ENCODE data around the gene PACSIN1. TPM values are rescaled to one million over a fixed set of nuclear protein-coding genes. Genes with fewer than 3 reads are reported as not detected.

Gene PACSIN1
- polyA plus RNA-seq, 1 donor from 2014 or later = 3.1 TPM

- Histone ChIP-seq H3K4me2 (ENCODE audit: low read length) (no peak overlapping the region), H3K36me3 (ENCODE audit: insufficient read depth, low read length) (no peaks in the 10 kb centered on the region), H3K9me2 (ENCODE audit: insufficient read depth, low read length) (no peaks in the 10 kb centered on the region), H3K27me3 (ENCODE audit: insufficient read depth, low read depth, low read length) (no peaks in the 10 kb centered on the region), H3F3A (ENCODE audit: insufficient read depth, low read length, poor library complexity, severe bottlenecking) (no peaks in the 10 kb centered on the region), H3K27ac (ENCODE audit: low read length) (no peak overlapping the region), H3K79me2 (replicated peaks; ENCODE audit: insufficient read depth, low read length) (no peaks in the 10 kb centered on the region), H3K9ac (ENCODE audit: low read length) (no peak overlapping the region), H4K20me1 (ENCODE audit: insufficient read depth) (no peaks in the 10 kb centered on the region), H3K4me3 (ENCODE audit: low read length) (no peak overlapping the region), H2AFZ (ENCODE audit: low read depth, low read length) (no peak overlapping the region), H3K9me3 (ENCODE audit: low read length) (no peaks in the 10 kb centered on the region)
- TF ChIP-seq REST (IDR thresholded peaks at IDR 0.05; ENCODE audit: borderline replicate concordance) (no peak), EZH2 (IDR thresholded peaks at IDR 0.05; ENCODE audit: borderline replicate concordance, insufficient read depth, low read length, poor library complexity, severe bottlenecking) (no peak), TAF1 (IDR thresholded peaks at IDR 0.05; ENCODE audit: low read depth) (no peak), RAD21 (conservative IDR thresholded peaks at IDR 0.05) (no peak), CTCF (IDR thresholded peaks at IDR 0.05; ENCODE audit: poor library complexity, severe bottlenecking) (no peak), EP300 (conservative IDR thresholded peaks at IDR 0.05; ENCODE audit: poor library complexity, severe bottlenecking) (no peak), MXI1 (conservative IDR thresholded peaks at IDR 0.05; ENCODE audit: poor library complexity, severe bottlenecking) (no peak), SMC3 (conservative IDR thresholded peaks at IDR 0.05; ENCODE audit: poor library complexity) (no peak)
Measured at GRCh38 chr6:34556493-34556892, 90.6 kb downstream of the PACSIN1 start.

- no peaks in the 10 kb centered on the region for H3F3A ChIP-seq (ENCODE audit: insufficient read depth, low read length, poor library complexity, severe bottlenecking)
- no peaks in the 10 kb centered on the region for H4K20me1 ChIP-seq (ENCODE audit: insufficient read depth)
Measured at GRCh38 chr6:34557228-34557627, 91.4 kb downstream of the PACSIN1 start.

More at GRCh38 chr6:34557228-34557627, 91.4 kb downstream of the PACSIN1 start:
- Histone ChIP-seq H3K4me2 (ENCODE audit: low read length) (no peak overlapping the region), H3K4me3 (ENCODE audit: low read length) (no peak overlapping the region), H3K9me2 (ENCODE audit: insufficient read depth, low read length) (no peaks in the 10 kb centered on the region), H3K9ac (ENCODE audit: low read length) (no peak overlapping the region), H2AFZ (ENCODE audit: low read depth, low read length) (no peak overlapping the region), H3K36me3 (ENCODE audit: insufficient read depth, low read length) (no peaks in the 10 kb centered on the region), H3K27ac (ENCODE audit: low read length) (no peak overlapping the region), H3K9me3 (ENCODE audit: low read length) (no peaks in the 10 kb centered on the region), H3K79me2 (replicated peaks; ENCODE audit: insufficient read depth, low read length) (no peaks in the 10 kb centered on the region), H3K27me3 (ENCODE audit: insufficient read depth, low read depth, low read length) (no peaks in the 10 kb centered on the region)
- TF ChIP-seq EP300 (conservative IDR thresholded peaks at IDR 0.05; ENCODE audit: poor library complexity, severe bottlenecking) (no peak), EZH2 (IDR thresholded peaks at IDR 0.05; ENCODE audit: borderline replicate concordance, insufficient read depth, low read length, poor library complexity, severe bottlenecking) (no peak), SMC3 (conservative IDR thresholded peaks at IDR 0.05; ENCODE audit: poor library complexity) (no peak), POLR2AphosphoS5 (IDR thresholded peaks at IDR 0.05) (no peak), REST (IDR thresholded peaks at IDR 0.05; ENCODE audit: borderline replicate concordance) (no peak), RAD21 (conservative IDR thresholded peaks at IDR 0.05) (no peak), CTCF (IDR thresholded peaks at IDR 0.05; ENCODE audit: poor library complexity, severe bottlenecking) (no peak), TAF1 (IDR thresholded peaks at IDR 0.05; ENCODE audit: low read depth) (no peak), MXI1 (conservative IDR thresholded peaks at IDR 0.05; ENCODE audit: poor library complexity, severe bottlenecking) (no peak)
